Measurements from ENCODE around the gene POSTN. TPM values are rescaled to one million over a fixed set of nuclear protein-coding genes. Genes with fewer than 3 reads are reported as not detected.

The POSTN gene
- total RNA-seq, 1 donor from 2014 or later, result 2.0 TPM

DNA sequence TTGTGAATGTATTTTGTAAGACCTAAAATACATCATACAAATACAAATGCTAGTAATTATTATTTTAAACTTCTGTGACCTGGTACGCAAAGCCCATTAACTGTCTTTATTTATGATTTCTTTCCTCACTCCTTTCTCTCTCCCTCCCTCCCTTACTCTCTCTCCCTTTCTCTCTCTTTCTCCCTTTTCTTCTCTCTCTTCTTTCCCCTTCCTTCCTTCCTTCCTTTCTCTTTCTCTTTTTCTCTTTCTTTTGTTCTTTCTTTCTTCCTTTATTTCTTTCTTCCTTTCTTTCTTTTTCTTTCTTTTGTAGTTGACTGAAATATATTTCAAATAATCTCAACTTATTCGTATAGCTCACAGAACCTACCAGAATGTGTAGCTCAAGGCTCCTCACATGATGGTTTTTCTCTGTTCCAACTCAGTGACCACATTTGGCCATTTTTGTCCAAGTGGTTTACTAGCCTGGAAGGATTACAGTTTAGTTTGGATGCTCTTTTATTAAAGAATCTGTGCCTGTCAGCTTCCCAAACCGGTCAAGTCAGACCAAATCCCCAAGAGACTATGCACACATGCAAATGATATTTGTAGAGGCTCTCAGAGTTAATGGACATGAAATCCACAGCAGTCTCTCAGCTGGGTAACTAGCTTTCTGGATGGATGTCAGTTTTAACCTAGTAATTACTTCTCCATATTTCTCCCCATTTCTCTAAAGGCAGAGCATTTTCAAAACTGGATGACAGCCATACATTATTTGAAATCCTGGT, 71.7 kb downstream of the POSTN start:
- DNase-seq (ENCODE audit: low spot score in 2 of 2) (no peak), FAIRE-seq (no peak)

GRCh38 chr13:37515226-37515625, 83.3 kb downstream of the POSTN start:
- FAIRE-seq (no peak), DNase-seq (ENCODE audit: low spot score in 2 of 2) (no peak)
